Neural cell (in vitro differentiated cells): ENCODE measurements around the gene FAM89A. TPM values are rescaled to one million over a fixed set of nuclear protein-coding genes. Genes with fewer than 3 reads are reported as not detected.

Source experiments
- H2AFZ ChIP-seq: fragments of 200-600, 300-800 bp; sonication (generic), shearing (Covaris generic); 2 replicates; pipeline ENCODE4 v1.6.0; 2014; ENCODE audit warnings: low read depth, mild to moderate bottlenecking, antibody characterized with exemption, low read length, moderate library complexity
- H3F3A ChIP-seq: fragments of 200-600 bp; shearing (Covaris generic); 2 replicates; pipeline ENCODE4 v1.6.1; 2016; ENCODE audit warnings: mild to moderate bottlenecking, moderate library complexity, mixed read lengths, antibody characterized with exemption, low read length; ENCODE audit not compliant: insufficient read depth, poor library complexity, severe bottlenecking
- H3K27ac ChIP-seq: fragments of 200-600, 300-800 bp; sonication (generic), shearing (Covaris generic); 2 replicates; pipeline ENCODE4 v1.5.1; 2014; ENCODE audit warnings: mild to moderate bottlenecking, low read length, moderate library complexity
- H3K27me3 ChIP-seq: fragments of 300-800, 200-600 bp; sonication (generic), shearing (Covaris generic); 2 replicates; pipeline ENCODE4 v1.6.0; 2014; ENCODE audit warnings: mild to moderate bottlenecking, low read depth, low read length, moderate library complexity; ENCODE audit not compliant: insufficient read depth
- H3K36me3 ChIP-seq: fragments of 300-800, 200-600 bp; sonication (generic), shearing (Covaris generic); 2 replicates; pipeline ENCODE4 v1.5.1; 2014; ENCODE audit warnings: mild to moderate bottlenecking, antibody characterized with exemption, low read length, moderate library complexity; ENCODE audit not compliant: insufficient read depth
- H3K4me2 ChIP-seq: fragments of 300-800, 200-600 bp; sonication (generic), shearing (Covaris generic); 2 replicates; pipeline ENCODE4 v1.6.0; 2014; ENCODE audit warnings: mild to moderate bottlenecking, low read length
- H3K4me3 ChIP-seq: fragments of 300-800, 200-600 bp; sonication (generic), shearing (Covaris generic); 2 replicates; pipeline ENCODE4 v1.5.1; 2014; ENCODE audit warnings: mild to moderate bottlenecking, low read length, moderate library complexity
- H3K79me2 ChIP-seq: fragments of 200-600 bp; shearing (Covaris generic); replicated peaks from 2 replicates; pipeline ENCODE4 v1.6.0; 2014; ENCODE audit warnings: mild to moderate bottlenecking, low read length, moderate library complexity; ENCODE audit not compliant: insufficient read depth
- H3K9ac ChIP-seq: fragments of 300-800, 200-600 bp; sonication (generic), shearing (Covaris generic); 2 replicates; pipeline ENCODE4 v1.6.1; 2016; ENCODE audit warnings: mild to moderate bottlenecking, low read length, mixed read lengths
- H3K9me2 ChIP-seq: fragments of 200-600 bp; shearing (Covaris generic); 2 replicates; pipeline ENCODE4 v1.6.1; 2016; ENCODE audit warnings: mild to moderate bottlenecking, low read length, mixed read lengths; ENCODE audit not compliant: insufficient read depth
- H3K9me3 ChIP-seq: fragments of 200-600, 300-800 bp; sonication (generic), shearing (Covaris generic); 2 replicates; pipeline ENCODE4 v1.6.1; 2016; ENCODE audit warnings: mild to moderate bottlenecking, mixed run types, low read length, moderate library complexity, mixed read lengths
- H4K20me1 ChIP-seq: fragments of 200-600 bp; shearing (Covaris generic); 2 replicates; pipeline ENCODE4 v1.6.1; 2016; ENCODE audit warnings: mild to moderate bottlenecking, mixed run types; ENCODE audit not compliant: insufficient read depth
- EP300 ChIP-seq: fragments of 450-650 bp; conservative IDR thresholded peaks from 2 replicates; pipeline ENCODE4 v1.6.1; 2014; ENCODE audit warnings: antibody characterized with exemption, mild to moderate bottlenecking, moderate library complexity; ENCODE audit not compliant: poor library complexity, severe bottlenecking
- EZH2 ChIP-seq: fragments of 200-600, 300-800 bp; shearing (Covaris generic), sonication (generic); IDR thresholded peaks from 2 replicates; pipeline ENCODE4 v1.6.1; 2014; ENCODE audit warnings: antibody characterized with exemption, low read length, borderline replicate concordance, mild to moderate bottlenecking; ENCODE audit not compliant: insufficient read depth, poor library complexity, severe bottlenecking
- MXI1 ChIP-seq: fragments of 450-650 bp; conservative IDR thresholded peaks from 2 replicates; pipeline ENCODE4 v1.6.1; 2014; ENCODE audit warnings: antibody characterized with exemption, mild to moderate bottlenecking; ENCODE audit not compliant: poor library complexity, severe bottlenecking
- POLR2AphosphoS5 ChIP-seq: IDR thresholded peaks from 2 replicates; pipeline ENCODE4 v1.6.1; 2012
- RAD21 ChIP-seq: fragments of 450-650 bp; conservative IDR thresholded peaks from 2 replicates; pipeline ENCODE4 v1.6.1; 2014; ENCODE audit warnings: antibody characterized with exemption, mild to moderate bottlenecking, moderate library complexity
- SMC3 ChIP-seq: fragments of 450-650 bp; conservative IDR thresholded peaks from 2 replicates; pipeline ENCODE4 v1.6.1; 2014; ENCODE audit warnings: antibody characterized with exemption, mild to moderate bottlenecking, moderate library complexity; ENCODE audit not compliant: poor library complexity
- TAF1 ChIP-seq: IDR thresholded peaks from 2 replicates; pipeline ENCODE4 v1.6.1; 2012; ENCODE audit warnings: low read depth
- polyA plus RNA-seq: library from polyadenylated mRNA; depleted of rRNA; stranded (reverse); fragments of >200 nt; gene quantifications from 2 replicates; pipeline ENCODE4 v1.2.3, GENCODE V29; 2014
- TF ChIP-seq, protein P1 (sequence below): IDR thresholded peaks from 2 replicates; pipeline ENCODE4 v1.6.1; 2012; ENCODE audit warnings: borderline replicate concordance
- TF ChIP-seq, protein P2 (sequence below): fragments of 450-650 bp; IDR thresholded peaks from 2 replicates; pipeline ENCODE4 v1.5.1; 2014; ENCODE audit warnings: antibody characterized with exemption, mild to moderate bottlenecking, moderate library complexity; ENCODE audit not compliant: poor library complexity, severe bottlenecking

FAM89A gene
- polyA plus RNA-seq, 1 donor from 2014 or later: 0.20 TPM

DNA sequence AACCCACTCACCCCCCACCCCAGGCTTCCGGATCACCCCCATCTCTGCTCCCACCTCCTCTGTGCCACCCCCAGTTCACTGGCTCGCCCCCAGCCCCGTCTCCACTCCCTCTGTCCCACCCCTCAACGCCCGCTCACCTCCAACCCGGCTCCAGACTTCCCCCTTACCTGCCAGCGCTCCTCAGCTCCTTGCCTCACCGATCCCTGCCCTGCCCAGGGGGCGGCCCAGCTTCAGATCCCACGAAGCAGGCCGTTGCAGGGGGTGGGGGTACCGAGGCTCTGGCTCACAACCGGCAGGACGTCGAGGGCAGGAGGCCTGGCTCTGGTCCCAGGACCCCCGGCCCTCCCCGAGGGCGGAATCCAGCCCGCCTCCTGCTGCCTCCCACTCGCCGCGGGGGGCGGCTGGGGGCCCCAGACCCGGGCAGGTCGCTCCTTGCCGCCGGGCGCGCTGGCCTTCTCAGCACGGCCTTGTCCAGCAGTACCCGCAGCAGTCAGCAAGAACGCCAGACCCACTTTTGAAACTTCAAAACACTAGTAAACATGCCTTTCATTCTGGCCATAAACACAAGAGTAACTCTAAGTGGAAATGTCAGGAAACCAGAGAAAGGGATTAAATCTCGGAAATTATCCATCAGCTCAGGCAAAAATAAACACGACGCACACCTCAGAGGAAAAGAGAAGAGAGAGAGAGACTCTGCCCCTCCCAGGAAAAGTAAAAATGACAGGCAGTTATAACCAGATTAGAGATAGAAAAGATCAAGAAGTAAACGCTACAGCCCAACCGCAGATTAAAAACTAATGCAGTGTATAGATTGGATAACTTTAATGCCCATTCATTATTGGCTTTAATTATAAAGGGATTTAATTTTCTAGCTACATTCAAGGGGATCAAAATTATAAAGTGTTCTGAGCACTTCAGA lies 1.0 kb upstream of the FAM89A start:
- no peaks in the 10 kb centered on the region for H4K20me1 ChIP-seq
- no peaks in the 10 kb centered on the region for H3K79me2 ChIP-seq
- no peaks in the 10 kb centered on the region for H3K36me3 ChIP-seq
- no peak overlapping the region for H3K4me3 ChIP-seq
- no peaks in the 10 kb centered on the region for H3K9me2 ChIP-seq
- TF ChIP-seq SMC3 (no peak), EZH2 (no peak), EP300 (no peak), RAD21 (no peak), TAF1 (no peak), MXI1 (no peak), POLR2AphosphoS5 (no peak)
- TF ChIP-seq, protein P1, sequence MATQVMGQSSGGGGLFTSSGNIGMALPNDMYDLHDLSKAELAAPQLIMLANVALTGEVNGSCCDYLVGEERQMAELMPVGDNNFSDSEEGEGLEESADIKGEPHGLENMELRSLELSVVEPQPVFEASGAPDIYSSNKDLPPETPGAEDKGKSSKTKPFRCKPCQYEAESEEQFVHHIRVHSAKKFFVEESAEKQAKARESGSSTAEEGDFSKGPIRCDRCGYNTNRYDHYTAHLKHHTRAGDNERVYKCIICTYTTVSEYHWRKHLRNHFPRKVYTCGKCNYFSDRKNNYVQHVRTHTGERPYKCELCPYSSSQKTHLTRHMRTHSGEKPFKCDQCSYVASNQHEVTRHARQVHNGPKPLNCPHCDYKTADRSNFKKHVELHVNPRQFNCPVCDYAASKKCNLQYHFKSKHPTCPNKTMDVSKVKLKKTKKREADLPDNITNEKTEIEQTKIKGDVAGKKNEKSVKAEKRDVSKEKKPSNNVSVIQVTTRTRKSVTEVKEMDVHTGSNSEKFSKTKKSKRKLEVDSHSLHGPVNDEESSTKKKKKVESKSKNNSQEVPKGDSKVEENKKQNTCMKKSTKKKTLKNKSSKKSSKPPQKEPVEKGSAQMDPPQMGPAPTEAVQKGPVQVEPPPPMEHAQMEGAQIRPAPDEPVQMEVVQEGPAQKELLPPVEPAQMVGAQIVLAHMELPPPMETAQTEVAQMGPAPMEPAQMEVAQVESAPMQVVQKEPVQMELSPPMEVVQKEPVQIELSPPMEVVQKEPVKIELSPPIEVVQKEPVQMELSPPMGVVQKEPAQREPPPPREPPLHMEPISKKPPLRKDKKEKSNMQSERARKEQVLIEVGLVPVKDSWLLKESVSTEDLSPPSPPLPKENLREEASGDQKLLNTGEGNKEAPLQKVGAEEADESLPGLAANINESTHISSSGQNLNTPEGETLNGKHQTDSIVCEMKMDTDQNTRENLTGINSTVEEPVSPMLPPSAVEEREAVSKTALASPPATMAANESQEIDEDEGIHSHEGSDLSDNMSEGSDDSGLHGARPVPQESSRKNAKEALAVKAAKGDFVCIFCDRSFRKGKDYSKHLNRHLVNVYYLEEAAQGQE: no peak
- TF ChIP-seq, protein P2, sequence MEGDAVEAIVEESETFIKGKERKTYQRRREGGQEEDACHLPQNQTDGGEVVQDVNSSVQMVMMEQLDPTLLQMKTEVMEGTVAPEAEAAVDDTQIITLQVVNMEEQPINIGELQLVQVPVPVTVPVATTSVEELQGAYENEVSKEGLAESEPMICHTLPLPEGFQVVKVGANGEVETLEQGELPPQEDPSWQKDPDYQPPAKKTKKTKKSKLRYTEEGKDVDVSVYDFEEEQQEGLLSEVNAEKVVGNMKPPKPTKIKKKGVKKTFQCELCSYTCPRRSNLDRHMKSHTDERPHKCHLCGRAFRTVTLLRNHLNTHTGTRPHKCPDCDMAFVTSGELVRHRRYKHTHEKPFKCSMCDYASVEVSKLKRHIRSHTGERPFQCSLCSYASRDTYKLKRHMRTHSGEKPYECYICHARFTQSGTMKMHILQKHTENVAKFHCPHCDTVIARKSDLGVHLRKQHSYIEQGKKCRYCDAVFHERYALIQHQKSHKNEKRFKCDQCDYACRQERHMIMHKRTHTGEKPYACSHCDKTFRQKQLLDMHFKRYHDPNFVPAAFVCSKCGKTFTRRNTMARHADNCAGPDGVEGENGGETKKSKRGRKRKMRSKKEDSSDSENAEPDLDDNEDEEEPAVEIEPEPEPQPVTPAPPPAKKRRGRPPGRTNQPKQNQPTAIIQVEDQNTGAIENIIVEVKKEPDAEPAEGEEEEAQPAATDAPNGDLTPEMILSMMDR: no peak
- peaks cover 49% of the 10 kb centered on the region for H3K27me3 ChIP-seq
- H3F3A ChIP-seq: no peaks in the 10 kb centered on the region
- no peak overlapping the region for H2AFZ ChIP-seq
- H3K9ac ChIP-seq: no peak overlapping the region
- no peak overlapping the region for H3K4me2 ChIP-seq
- H3K27ac ChIP-seq: no peak overlapping the region
- no peaks in the 10 kb centered on the region for H3K9me3 ChIP-seq

DNA sequence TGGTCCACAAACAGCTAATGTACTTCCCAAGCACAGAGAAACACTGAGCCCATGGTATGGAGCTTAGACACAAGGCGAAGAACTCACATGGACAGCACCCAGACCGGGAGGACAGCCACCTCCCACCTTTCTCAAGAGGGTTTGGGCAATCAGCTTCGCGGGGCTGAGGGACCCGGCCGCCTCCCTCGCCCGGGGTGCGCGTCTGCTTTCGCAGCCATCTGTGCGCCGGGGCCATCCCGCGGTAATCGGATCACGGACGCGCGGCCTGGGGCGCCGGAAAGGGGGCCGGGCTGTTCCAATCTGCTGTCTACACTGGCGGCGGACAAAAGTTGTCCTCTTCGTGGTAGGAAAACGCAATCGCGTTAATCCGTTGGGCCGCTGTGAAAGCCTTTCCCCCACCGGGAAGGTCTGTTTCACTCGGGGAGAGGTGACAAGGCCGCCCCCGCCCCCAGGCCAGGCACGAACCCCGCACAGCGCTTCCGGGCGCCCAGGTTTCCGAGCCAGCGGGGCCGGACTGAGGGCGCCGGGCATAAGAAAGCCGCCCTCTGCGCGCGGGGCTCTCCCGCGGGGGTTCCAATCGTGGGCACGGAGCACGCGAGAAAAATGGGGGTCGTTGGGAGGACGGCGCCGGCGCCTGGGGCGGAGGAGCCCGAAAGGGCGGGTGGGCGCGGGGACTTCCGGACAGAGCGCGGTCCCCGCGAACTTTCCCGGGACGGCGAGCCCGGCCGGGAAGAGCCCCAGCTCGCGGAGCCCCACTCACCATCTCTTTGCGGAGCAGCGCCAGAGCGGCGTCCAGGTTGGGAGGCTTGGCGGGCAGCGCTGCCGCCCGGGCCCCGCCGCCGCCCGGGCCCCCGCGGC lies 664 bp downstream of the FAM89A start:
- H3K79me2 ChIP-seq: no peaks in the 10 kb centered on the region
- H4K20me1 ChIP-seq: no peaks in the 10 kb centered on the region
- no peaks in the 10 kb centered on the region for H3K9me2 ChIP-seq
- H3K27me3 ChIP-seq: peaks cover 49% of the 10 kb centered on the region
- no peak overlapping the region for H3K27ac ChIP-seq
- no peaks in the 10 kb centered on the region for H3K36me3 ChIP-seq
- peak overlapping the region; percentile 0 for H2AFZ ChIP-seq
- H3K4me2 ChIP-seq: no peak overlapping the region
- peak overlapping the region; percentile 78 for H3K4me3 ChIP-seq
- peak; percentile 43 for TF ChIP-seq EZH2
- TF ChIP-seq, protein P2: no peak
- TF ChIP-seq EP300: no peak
- TF ChIP-seq SMC3: no peak
- no peak for TF ChIP-seq MXI1
- TF ChIP-seq TAF1: no peak
- peak; percentile 5 for TF ChIP-seq POLR2AphosphoS5
- TF ChIP-seq, protein P1: no peak
- no peak for TF ChIP-seq RAD21
- no peaks in the 10 kb centered on the region for H3F3A ChIP-seq
- H3K9ac ChIP-seq: peak overlapping the region; percentile 36
- no peaks in the 10 kb centered on the region for H3K9me3 ChIP-seq
